NB4 (cell line): ENCODE results near the gene STAMBPL1.
A peak's percentile ranks its signal among the peaks of the same experiment; 100 is the strongest.

Source experiments
- DNase-seq: peaks from one replicate; pipeline ENCODE4 v3.0.0; 2010; ENCODE audit warnings: low read depth
- H3K4me3 ChIP-seq: one replicate; pipeline ENCODE4 v1.5.1; 2011; ENCODE audit warnings: mild to moderate bottlenecking, low read depth, low read length, moderate library complexity
- CTCF ChIP-seq: IDR thresholded peaks from one replicate; pipeline ENCODE4 v1.5.1; 2012; ENCODE audit warnings: low read depth, low read length
- MAX ChIP-seq: IDR thresholded peaks from 2 replicates; pipeline ENCODE4 v1.6.1; 2011; ENCODE audit warnings: low read depth, low read length
- MYC ChIP-seq: IDR thresholded peaks from 2 replicates; pipeline ENCODE4 v1.6.1; 2011; ENCODE audit warnings: low read depth, low read length
- POLR2A ChIP-seq: IDR thresholded peaks from 2 replicates; pipeline ENCODE4 v1.6.1; 2011; ENCODE audit warnings: mild to moderate bottlenecking; ENCODE audit not compliant: insufficient read length; ENCODE audit errors: extremely low read depth

The STAMBPL1 gene

GRCh38 chr10:88946200-88946599 is 66.2 kb downstream of the STAMBPL1 start:
- no peak overlapping the region for H3K4me3 ChIP-seq
- DNase-seq = no peak
- TF ChIP-seq CTCF (no peak), POLR2A (no peak), MYC (no peak), MAX (no peak)

GRCh38 chr10:88946965-88947590 is 67.0 kb downstream of the STAMBPL1 start:
- peak; percentile 52 for DNase-seq

GRCh38 chr10:88949051-88949450 is 69.0 kb downstream of the STAMBPL1 start:
- H3K4me3 ChIP-seq = no peak overlapping the region

More at GRCh38 chr10:88946965-88947590, 67.0 kb downstream of the STAMBPL1 start:
- TF ChIP-seq MAX (no peak), MYC (no peak), CTCF (no peak), POLR2A (no peak)
- H3K4me3 ChIP-seq = no peak overlapping the region

GRCh38 chr10:88949912-88950837 is 70.1 kb downstream of the STAMBPL1 start:
- H3K4me3 ChIP-seq = no peak overlapping the region
- peak; percentile 36 for DNase-seq
- no peak for TF ChIP-seq CTCF
- TF ChIP-seq POLR2A = no peak
- TF ChIP-seq MAX = no peak
- no peak for TF ChIP-seq MYC

More at GRCh38 chr10:88949051-88949450, 69.0 kb downstream of the STAMBPL1 start:
- TF ChIP-seq MAX = no peak
- no peak for TF ChIP-seq POLR2A
- no peak for TF ChIP-seq MYC
- TF ChIP-seq CTCF = no peak
- DNase-seq = no peak

GRCh38 chr10:88952647-88953111 is 72.6 kb downstream of the STAMBPL1 start, which contains the start of gene ACTA2:
Gene ACTA2, minus strand, starts transcription at chr10:88952773. Its CDS starts 3,843 bp downstream, at chr10:88948930.
- TF ChIP-seq MYC (no peak), CTCF (no peak), POLR2A (no peak), MAX (no peak)
- DNase-seq = no peak

More at GRCh38 chr10:88952647-88953111, 72.6 kb downstream of the STAMBPL1 start, which contains the start of gene ACTA2:
- H3K4me3 ChIP-seq = no peak within 1 kb of the TSS
